A549 (cell line): Measurements from ENCODE around the gene OR4F15. TPM values are rescaled to one million over a fixed set of nuclear protein-coding genes. Genes with fewer than 3 reads are reported as not detected.

Experiments
- ATAC-seq, 2 experiments: fragments of 200-7000 bp in 1 of 2; fragments of >200 bp in 1 of 2; cut with Nextera tagmentation in 1 of 2; cut with Tn5 transposase in 1 of 2; 3 replicates each; pipeline versions ENCODE4 v1.8.0 to v1.9.1; 2018 to 2020; ENCODE audit warnings: mild to moderate bottlenecking in 1 of 2, moderate library complexity in 1 of 2
- CTCF ChIA-PET: fragments of 300-600 bp; sonication (Branson Sonifier 250); formaldehyde crosslinking; extraction: SDS; loops from one replicate; lab custom pipeline; 2021; ENCODE audit warnings: antibody characterized with exemption, inconsistent platforms; lab: Yijun Ruan, JAX
- POLR2A ChIA-PET: fragments of 350-600 bp; formaldehyde crosslinking; extraction: SDS; loops from one replicate; lab custom pipeline; 2021; ENCODE audit warnings: antibody characterized with exemption, inconsistent platforms; lab: Yijun Ruan, JAX
- DNase-seq, 2 experiments: peaks; one replicate each; pipeline versions ENCODE4 v3.0.0 to v3.0.0-alpha.2; 2011 to 2016; ENCODE audit warnings: low read depth in 1 of 2, low spot score in 1 of 2
- FAIRE-seq: peaks from 2 replicates; lab custom pipeline; 2011; peaks lifted over from hg19 to GRCh38; lab: Jason Lieb, UNC
- H3K27ac ChIP-seq, 2 experiments: fragments of >200 bp; sonication (Bioruptor Twin); formaldehyde crosslinking; 3 replicates each; pipeline ENCODE4 v1.5.1; 2016 to 2017
- H3K4me1 ChIP-seq: fragments of >200 bp; sonication (Bioruptor Twin); formaldehyde crosslinking; 3 replicates; pipeline ENCODE4 v1.6.1; 2016
- H3K4me2 ChIP-seq: fragments of >200 bp; sonication (Bioruptor Twin); formaldehyde crosslinking; 3 replicates; pipeline ENCODE4 v1.6.1; 2016
- H3K4me3 ChIP-seq: fragments of >200 bp; sonication (Bioruptor Twin); formaldehyde crosslinking; 3 replicates; pipeline ENCODE4 v1.5.1; 2016
- H3K9me3 ChIP-seq: fragments of >200 bp; sonication (Bioruptor Twin); formaldehyde crosslinking; 3 replicates; pipeline ENCODE4 v1.6.1; 2016
- CHD4 ChIP-seq: fragments of 200-600 bp; sonication (generic); IDR thresholded peaks from 2 replicates; pipeline ENCODE4 v1.6.1; 2016; ENCODE audit warnings: antibody characterized with exemption, mild to moderate bottlenecking, borderline replicate concordance
- EHF ChIP-seq: fragments of 250-450 bp; sonication (Bioruptor Pico); IDR thresholded peaks from 2 replicates; pipeline ENCODE4 v1.5.0; 2020; ENCODE audit warnings: mild to moderate bottlenecking
- EP300 ChIP-seq, 2 experiments: fragments of >200 bp; sonication (Bioruptor Twin); formaldehyde crosslinking; IDR thresholded peaks; 2 replicates in 1 of 2; 3 replicates in 1 of 2; pipeline ENCODE4 v1.6.1; 2016 to 2017
- FOSB ChIP-seq: fragments of 250-450 bp; sonication (Bioruptor Pico); IDR thresholded peaks from 2 replicates; pipeline ENCODE4 v1.5.0; 2020; ENCODE audit warnings: mild to moderate bottlenecking, moderate library complexity
- FOSL2 ChIP-seq, 2 experiments: fragments of 450-650 bp in 1 of 2; fragments of >200 bp in 1 of 2; sonication (Bioruptor Twin) in 1 of 2; formaldehyde crosslinking; IDR thresholded peaks; 2 replicates each; pipeline versions ENCODE4 v1.5.0 to v1.6.1; 2016 to 2020; ENCODE audit warnings: mild to moderate bottlenecking in 1 of 2, moderate library complexity in 1 of 2
- FOXS1 ChIP-seq: fragments of 250-450 bp; sonication (Bioruptor Pico); IDR thresholded peaks from 2 replicates; pipeline ENCODE4 v1.5.0; 2020; ENCODE audit warnings: mild to moderate bottlenecking, moderate library complexity
- HDAC2 ChIP-seq: fragments of 200-600 bp; sonication (generic); IDR thresholded peaks from 2 replicates; pipeline ENCODE4 v1.6.1; 2016
- HES2 ChIP-seq: fragments of >200 bp; sonication (Bioruptor Twin); formaldehyde crosslinking; IDR thresholded peaks from 2 replicates; pipeline ENCODE4 v1.6.1; 2016
- HOXB13 ChIP-seq: fragments of 250-450 bp; sonication (Bioruptor Pico); IDR thresholded peaks from 2 replicates; pipeline ENCODE4 v1.5.0; 2020; ENCODE audit warnings: low read depth, mild to moderate bottlenecking, moderate library complexity
- HOXB5 ChIP-seq: fragments of 250-450 bp; sonication (Bioruptor Pico); IDR thresholded peaks from 2 replicates; pipeline ENCODE4 v1.5.0; 2020; ENCODE audit warnings: mild to moderate bottlenecking, moderate library complexity
- KDM1A ChIP-seq: fragments of 200-600 bp; sonication (generic); IDR thresholded peaks from 2 replicates; pipeline ENCODE4 v1.6.1; 2016; ENCODE audit warnings: low read depth, mild to moderate bottlenecking
- MAX ChIP-seq: IDR thresholded peaks from 2 replicates; pipeline ENCODE4 v1.6.1; 2012
- NFE2L2 ChIP-seq: fragments of 150-350 bp; conservative IDR thresholded peaks from 2 replicates; pipeline ENCODE4 v1.6.1; 2014; ENCODE audit warnings: low read length
- NPAS2 ChIP-seq: fragments of 250-450 bp; sonication (Bioruptor Pico); IDR thresholded peaks from 2 replicates; pipeline ENCODE4 v1.8.0; 2022; ENCODE audit warnings: mild to moderate bottlenecking, moderate library complexity, borderline replicate concordance
- NR3C1 ChIP-seq: fragments of >200 bp; sonication (Bioruptor Twin); formaldehyde crosslinking; IDR thresholded peaks from 3 replicates; pipeline ENCODE4 v1.6.1; 2017
- POLR2AphosphoS2 ChIP-seq: conservative IDR thresholded peaks from 2 replicates; pipeline ENCODE4 v1.6.1; 2012; ENCODE audit warnings: low read length, improper control_type of control experiment, inconsistent platforms
- RCOR1 ChIP-seq: fragments of 150-350 bp; IDR thresholded peaks from 2 replicates; pipeline ENCODE4 v1.6.1; 2014; ENCODE audit warnings: antibody characterized with exemption, low read length, low read depth
- RNF2 ChIP-seq: fragments of 200-600 bp; sonication (generic); IDR thresholded peaks from 2 replicates; pipeline ENCODE4 v1.6.1; 2016; ENCODE audit warnings: low read depth, mild to moderate bottlenecking, antibody characterized with exemption, moderate library complexity, borderline replicate concordance
- SMC3 ChIP-seq: fragments of >200 bp; sonication (Bioruptor Twin); formaldehyde crosslinking; IDR thresholded peaks from 3 replicates; pipeline ENCODE4 v1.6.1; 2018; ENCODE audit warnings: inconsistent platforms
- SREBF2 ChIP-seq: fragments of 450-650 bp; IDR thresholded peaks from 2 replicates; pipeline ENCODE4 v1.6.1; 2014; ENCODE audit warnings: mild to moderate bottlenecking, moderate library complexity
- TP53 ChIP-seq: fragments of 250-450 bp; sonication (Bioruptor Pico); IDR thresholded peaks from 2 replicates; pipeline ENCODE4 v1.5.0; 2021; ENCODE audit warnings: mild to moderate bottlenecking, moderate library complexity
- ZC3H11A ChIP-seq: fragments of 450-650 bp; IDR thresholded peaks from 2 replicates; pipeline ENCODE4 v1.6.1; 2014; ENCODE audit warnings: antibody characterized with exemption, mild to moderate bottlenecking
- ZFP36 ChIP-seq: fragments of 450-650 bp; IDR thresholded peaks from 2 replicates; pipeline ENCODE4 v1.6.1; 2014; ENCODE audit warnings: borderline replicate concordance; ENCODE audit not compliant: partially characterized antibody
- ZNF302 ChIP-seq: fragments of 250-450 bp; sonication (Bioruptor Pico); IDR thresholded peaks from 2 replicates; pipeline ENCODE4 v1.9.0; 2021; ENCODE audit warnings: inconsistent platforms, mild to moderate bottlenecking, moderate library complexity
- ZSCAN20 ChIP-seq: fragments of 250-450 bp; sonication (Bioruptor Pico); IDR thresholded peaks from 2 replicates; pipeline ENCODE4 v1.8.0; 2022; ENCODE audit warnings: mild to moderate bottlenecking, moderate library complexity
- WGBS: methylation state at CpG from one replicate; pipeline ENCODE4 v1.1.6; 2017; ENCODE audit errors: missing lambda C conversion rate; 5-methylcytosine and 5-hydroxymethylcytosine counted together
- polyA plus RNA-seq, 4 experiments: library from polyadenylated mRNA; depleted of rRNA in 3 of 4; stranded (reverse); fragments of >200 nt; fragmentation: RNase III in 1 of 4; extraction: RNeasy Plus Mini Kit Qiagen cat#74134 plus additional on column Dnase treatment in 1 of 4; gene quantifications; 2 replicates in 3 of 4; 3 replicates in 1 of 4; pipeline ENCODE4 v1.2.3, GENCODE V29; 2011 to 2017
- TF ChIP-seq, protein P1 (sequence below): fragments of 150-350 bp; IDR thresholded peaks from 2 replicates; pipeline ENCODE4 v1.6.1; 2014; ENCODE audit warnings: low read depth, mild to moderate bottlenecking, low read length
- TF ChIP-seq, protein P2 (sequence below): fragments of 200-600 bp; sonication (generic); IDR thresholded peaks from 2 replicates; pipeline ENCODE4 v1.6.1; 2016; ENCODE audit warnings: antibody characterized with exemption, mild to moderate bottlenecking, moderate library complexity
- TF ChIP-seq, protein P3 (sequence below): fragments of >200 bp; sonication (Bioruptor Twin); formaldehyde crosslinking; IDR thresholded peaks from 3 replicates; pipeline ENCODE4 v1.6.1; 2016

Gene OR4F15
- polyA plus RNA-seq, 2 of the 4 experiments (the other 2 are of a cell fraction) = not detected

DNA sequence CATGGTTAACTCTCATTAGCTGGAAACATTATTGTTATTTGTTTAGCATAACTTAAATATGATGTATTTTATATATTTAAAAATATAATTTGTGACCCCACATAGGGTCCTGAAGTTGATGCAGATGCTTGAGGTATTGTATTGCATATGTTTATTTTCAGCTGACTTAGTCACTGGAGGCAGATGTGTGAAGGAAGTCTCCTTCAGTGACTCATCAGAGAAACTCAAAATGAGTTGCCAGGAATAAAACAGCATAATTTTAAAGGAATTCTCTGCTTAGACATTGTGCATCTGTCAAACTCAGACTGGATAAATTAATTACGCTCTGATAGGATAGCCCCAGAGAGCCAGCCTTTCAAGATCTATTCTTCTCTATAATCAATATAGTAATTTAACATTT is 16.5 kb upstream of the OR4F15 start:
- H3K4me3 ChIP-seq = no peak overlapping the region
- 3% methylated on average over 1 of the region's 1 CpG for WGBS
- no peaks in the 10 kb centered on the region for H3K4me1 ChIP-seq
- FAIRE-seq (no peak), DNase-seq (no peak), ATAC-seq (no peak)
- POLR2A ChIA-PET = no interaction called here
- H3K9me3 ChIP-seq = no peaks in the 10 kb centered on the region
- TF ChIP-seq CHD4 = no peak
- TF ChIP-seq ZFP36 = no peak
- no peak for TF ChIP-seq NR3C1
- TF ChIP-seq SREBF2 = no peak
- no peak for TF ChIP-seq ZSCAN20 (CRISPR knock-in tag)
- no peak for TF ChIP-seq FOSB (CRISPR knock-in tag)
- TF ChIP-seq, protein P1, sequence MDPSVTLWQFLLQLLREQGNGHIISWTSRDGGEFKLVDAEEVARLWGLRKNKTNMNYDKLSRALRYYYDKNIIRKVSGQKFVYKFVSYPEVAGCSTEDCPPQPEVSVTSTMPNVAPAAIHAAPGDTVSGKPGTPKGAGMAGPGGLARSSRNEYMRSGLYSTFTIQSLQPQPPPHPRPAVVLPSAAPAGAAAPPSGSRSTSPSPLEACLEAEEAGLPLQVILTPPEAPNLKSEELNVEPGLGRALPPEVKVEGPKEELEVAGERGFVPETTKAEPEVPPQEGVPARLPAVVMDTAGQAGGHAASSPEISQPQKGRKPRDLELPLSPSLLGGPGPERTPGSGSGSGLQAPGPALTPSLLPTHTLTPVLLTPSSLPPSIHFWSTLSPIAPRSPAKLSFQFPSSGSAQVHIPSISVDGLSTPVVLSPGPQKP = no peak
- TF ChIP-seq, protein P2, sequence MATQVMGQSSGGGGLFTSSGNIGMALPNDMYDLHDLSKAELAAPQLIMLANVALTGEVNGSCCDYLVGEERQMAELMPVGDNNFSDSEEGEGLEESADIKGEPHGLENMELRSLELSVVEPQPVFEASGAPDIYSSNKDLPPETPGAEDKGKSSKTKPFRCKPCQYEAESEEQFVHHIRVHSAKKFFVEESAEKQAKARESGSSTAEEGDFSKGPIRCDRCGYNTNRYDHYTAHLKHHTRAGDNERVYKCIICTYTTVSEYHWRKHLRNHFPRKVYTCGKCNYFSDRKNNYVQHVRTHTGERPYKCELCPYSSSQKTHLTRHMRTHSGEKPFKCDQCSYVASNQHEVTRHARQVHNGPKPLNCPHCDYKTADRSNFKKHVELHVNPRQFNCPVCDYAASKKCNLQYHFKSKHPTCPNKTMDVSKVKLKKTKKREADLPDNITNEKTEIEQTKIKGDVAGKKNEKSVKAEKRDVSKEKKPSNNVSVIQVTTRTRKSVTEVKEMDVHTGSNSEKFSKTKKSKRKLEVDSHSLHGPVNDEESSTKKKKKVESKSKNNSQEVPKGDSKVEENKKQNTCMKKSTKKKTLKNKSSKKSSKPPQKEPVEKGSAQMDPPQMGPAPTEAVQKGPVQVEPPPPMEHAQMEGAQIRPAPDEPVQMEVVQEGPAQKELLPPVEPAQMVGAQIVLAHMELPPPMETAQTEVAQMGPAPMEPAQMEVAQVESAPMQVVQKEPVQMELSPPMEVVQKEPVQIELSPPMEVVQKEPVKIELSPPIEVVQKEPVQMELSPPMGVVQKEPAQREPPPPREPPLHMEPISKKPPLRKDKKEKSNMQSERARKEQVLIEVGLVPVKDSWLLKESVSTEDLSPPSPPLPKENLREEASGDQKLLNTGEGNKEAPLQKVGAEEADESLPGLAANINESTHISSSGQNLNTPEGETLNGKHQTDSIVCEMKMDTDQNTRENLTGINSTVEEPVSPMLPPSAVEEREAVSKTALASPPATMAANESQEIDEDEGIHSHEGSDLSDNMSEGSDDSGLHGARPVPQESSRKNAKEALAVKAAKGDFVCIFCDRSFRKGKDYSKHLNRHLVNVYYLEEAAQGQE = no peak
- no peak for TF ChIP-seq HES2
- TF ChIP-seq, protein P3, sequence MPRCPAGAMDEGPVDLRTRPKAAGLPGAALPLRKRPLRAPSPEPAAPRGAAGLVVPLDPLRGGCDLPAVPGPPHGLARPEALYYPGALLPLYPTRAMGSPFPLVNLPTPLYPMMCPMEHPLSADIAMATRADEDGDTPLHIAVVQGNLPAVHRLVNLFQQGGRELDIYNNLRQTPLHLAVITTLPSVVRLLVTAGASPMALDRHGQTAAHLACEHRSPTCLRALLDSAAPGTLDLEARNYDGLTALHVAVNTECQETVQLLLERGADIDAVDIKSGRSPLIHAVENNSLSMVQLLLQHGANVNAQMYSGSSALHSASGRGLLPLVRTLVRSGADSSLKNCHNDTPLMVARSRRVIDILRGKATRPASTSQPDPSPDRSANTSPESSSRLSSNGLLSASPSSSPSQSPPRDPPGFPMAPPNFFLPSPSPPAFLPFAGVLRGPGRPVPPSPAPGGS = no peak
- no peak for TF ChIP-seq POLR2AphosphoS2
- TF ChIP-seq MAX = no peak
- no peak for TF ChIP-seq HOXB5 (CRISPR knock-in tag)
- TF ChIP-seq ZNF302 (CRISPR knock-in tag) = no peak
- no peak for TF ChIP-seq HDAC2
- TF ChIP-seq FOSL2 (IDR thresholded peaks at IDR 0.05) = no peak
- TF ChIP-seq FOSL2 (CRISPR knock-in tag; IDR thresholded peaks at IDR 0.05) = no peak
- no peak for TF ChIP-seq TP53 (CRISPR knock-in tag)
- no peak for TF ChIP-seq RNF2
- no peak for TF ChIP-seq RCOR1
- TF ChIP-seq HOXB13 (CRISPR knock-in tag) = no peak
- no peak overlapping the region for H3K4me2 ChIP-seq
- CTCF ChIA-PET = no interaction called here
- H3K27ac ChIP-seq = no peak overlapping the region

GRCh38 chr15:101799665-101800064 is 12.3 kb upstream of the OR4F15 start:
- no peak overlapping the region for H3K4me2 ChIP-seq
- WGBS = 0% methylated on average over 1 of the region's 1 CpG
- H3K27ac ChIP-seq = no peak overlapping the region
- H3K9me3 ChIP-seq = no peaks in the 10 kb centered on the region
- no peaks in the 10 kb centered on the region for H3K4me1 ChIP-seq
- ChIA-PET CTCF (interaction anchor here (0.8 to 1.4 kb wide), 2 partner anchors 10 to 26 kb away, joined by 3 read pairs; no protein-coding TSS in a partner anchor), POLR2A (no interaction called here)
- FAIRE-seq (no peak), DNase-seq (no peak), ATAC-seq (no peak)
- no peak for TF ChIP-seq HES2
- no peak for TF ChIP-seq FOXS1 (CRISPR knock-in tag)
- no peak for TF ChIP-seq ZC3H11A
- TF ChIP-seq NPAS2 (CRISPR knock-in tag) = no peak
- no peak for TF ChIP-seq RCOR1
- no peak for TF ChIP-seq FOSL2 (IDR thresholded peaks at IDR 0.05)
- TF ChIP-seq FOSL2 (CRISPR knock-in tag; IDR thresholded peaks at IDR 0.05) = no peak
- no peak for TF ChIP-seq KDM1A
- no peak for TF ChIP-seq EP300 (IDR thresholded peaks at IDR 0.05)
- TF ChIP-seq NFE2L2 = no peak
- TF ChIP-seq FOSB (CRISPR knock-in tag) = no peak
- TF ChIP-seq EHF = no peak
- no peak for TF ChIP-seq SMC3
- H3K4me3 ChIP-seq = no peak overlapping the region
